ENCODE results near the gene DCLK1.
A peak's percentile ranks its signal among the peaks of the same experiment; 100 is the strongest.

The DCLK1 gene

DNA sequence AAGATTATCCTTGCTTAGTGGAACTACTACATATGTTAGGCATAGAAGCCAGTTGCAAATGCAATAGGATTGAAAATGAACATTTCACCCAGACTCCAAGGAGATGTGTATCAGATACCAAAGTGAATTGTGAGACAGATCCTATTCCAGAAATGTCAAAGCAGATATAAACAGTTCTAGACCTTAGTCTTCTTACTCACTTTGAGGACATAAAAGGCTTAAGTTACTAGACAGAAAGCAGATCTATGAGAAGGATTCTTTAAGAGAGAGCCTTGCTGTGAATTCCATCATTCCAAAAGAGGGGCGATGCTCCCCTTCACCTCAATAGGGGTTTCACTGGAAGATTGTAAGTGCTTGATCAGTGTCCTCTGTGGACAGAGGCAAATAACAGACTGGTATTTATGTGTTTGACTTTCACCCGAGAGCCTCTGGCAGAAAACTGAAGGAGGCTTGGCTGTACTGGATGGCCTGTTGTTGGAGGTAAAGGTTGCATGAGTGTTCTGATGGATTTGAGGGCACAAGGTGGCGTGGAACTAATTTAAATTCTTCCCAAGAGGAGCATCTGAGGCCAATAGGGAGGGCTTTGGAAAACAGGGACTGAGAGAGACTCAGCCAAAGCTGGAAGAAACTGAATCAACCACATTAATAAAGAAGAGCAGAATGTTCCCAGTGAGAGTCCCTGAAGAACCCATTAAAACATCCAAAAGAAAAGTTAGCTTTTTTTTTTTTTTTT lies 194.8 kb downstream of the DCLK1 start:
- DNase-seq, result no peak

DNA sequence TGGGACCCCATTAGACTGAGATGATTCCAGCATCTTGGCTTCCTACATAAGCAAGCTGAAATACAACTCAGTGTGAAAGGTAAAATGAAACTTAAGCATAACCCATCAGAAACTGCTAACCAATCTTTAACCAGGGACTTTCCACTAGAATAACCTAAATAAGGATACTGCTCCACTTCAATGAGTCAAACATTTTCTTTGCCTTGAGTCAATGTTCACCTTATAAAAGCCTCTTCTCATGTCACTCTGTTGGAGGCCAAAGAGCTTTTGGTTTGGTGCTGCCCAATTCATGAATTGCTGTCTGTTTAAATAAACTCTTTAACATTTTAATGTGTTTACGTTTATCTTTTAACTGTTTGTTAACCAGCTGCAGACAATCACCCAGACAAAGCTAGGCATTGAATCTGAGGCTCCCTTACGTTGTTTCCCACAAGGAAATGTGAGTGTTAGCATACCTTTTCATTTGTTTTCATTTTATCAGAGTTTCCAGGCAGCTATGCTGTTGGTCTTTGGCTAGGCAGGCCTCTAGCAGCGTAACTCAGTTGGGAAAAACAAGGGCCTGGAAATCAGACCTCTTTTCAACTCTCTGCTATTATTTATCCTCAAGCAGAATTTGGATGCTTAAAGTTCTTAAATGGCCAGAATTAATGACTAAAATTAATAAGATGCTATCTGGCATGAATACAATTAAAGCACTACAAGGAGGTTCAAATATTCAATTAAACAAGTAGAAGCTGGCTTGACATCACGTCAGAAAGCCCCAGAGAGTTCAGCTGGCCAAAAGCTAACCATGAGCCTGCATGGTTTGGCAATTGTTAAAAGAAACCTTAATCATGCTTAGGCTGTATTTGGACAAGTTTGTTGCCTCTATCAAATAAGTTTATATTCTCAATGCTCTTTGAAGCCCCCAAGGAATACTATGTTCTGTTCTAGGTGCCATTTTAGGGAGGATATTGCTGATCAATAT lies 200.2 kb downstream of the DCLK1 start:
- no peak for DNase-seq

DNA sequence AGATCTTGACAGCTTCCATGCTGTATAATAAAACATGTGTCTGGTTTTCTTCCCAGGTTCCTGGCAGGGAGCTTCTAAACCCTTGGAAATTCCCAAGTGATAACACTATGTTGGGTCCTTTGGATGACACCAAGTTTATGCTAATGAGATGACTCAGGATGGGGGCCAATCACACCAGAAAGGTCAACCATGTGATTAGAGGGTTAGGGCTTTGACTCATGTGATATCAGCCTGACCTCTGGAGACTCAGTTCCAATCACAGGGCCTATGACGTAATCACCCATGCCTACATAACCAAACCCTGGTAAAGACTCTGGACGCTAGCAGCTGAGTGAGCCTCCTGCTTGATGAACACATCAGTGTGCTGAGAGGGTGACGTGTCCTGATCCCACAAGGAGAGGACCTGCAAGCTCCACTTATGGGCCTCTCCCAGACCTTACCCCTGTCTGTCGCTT lies 203.6 kb downstream of the DCLK1 start:
- no peak for DNase-seq

DNA sequence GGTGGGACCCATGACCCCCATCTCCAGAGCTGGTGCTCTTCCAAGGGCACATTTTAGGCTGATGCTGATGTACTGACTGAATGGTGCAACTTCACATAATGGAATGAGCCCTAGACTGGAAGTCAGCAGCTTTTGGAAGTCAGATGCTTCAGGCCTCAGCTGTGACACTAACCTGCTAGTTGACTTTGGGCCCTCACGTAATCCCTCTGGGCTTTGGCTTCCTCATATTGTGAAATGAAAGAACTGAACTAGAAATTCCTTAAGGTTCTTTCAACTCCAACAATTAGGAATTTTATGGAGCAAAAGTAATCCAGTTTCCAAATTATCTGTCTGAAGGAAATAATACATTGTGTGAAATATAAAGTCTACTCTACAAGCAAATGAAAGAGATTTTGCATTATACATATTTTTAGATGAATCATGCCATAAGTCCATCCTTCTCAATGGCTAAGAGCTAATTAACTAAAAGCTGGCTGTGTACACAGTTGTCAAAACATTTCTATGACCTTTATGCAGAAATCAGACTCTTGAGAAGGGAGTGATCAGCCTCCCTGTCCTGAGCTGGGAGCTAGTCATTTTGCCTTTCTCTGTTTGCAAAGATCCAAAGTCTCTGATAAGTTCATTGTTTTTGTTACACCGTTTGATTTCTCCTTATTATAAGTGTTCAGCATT lies 204.2 kb downstream of the DCLK1 start:
- DNase-seq, result no peak

DNA sequence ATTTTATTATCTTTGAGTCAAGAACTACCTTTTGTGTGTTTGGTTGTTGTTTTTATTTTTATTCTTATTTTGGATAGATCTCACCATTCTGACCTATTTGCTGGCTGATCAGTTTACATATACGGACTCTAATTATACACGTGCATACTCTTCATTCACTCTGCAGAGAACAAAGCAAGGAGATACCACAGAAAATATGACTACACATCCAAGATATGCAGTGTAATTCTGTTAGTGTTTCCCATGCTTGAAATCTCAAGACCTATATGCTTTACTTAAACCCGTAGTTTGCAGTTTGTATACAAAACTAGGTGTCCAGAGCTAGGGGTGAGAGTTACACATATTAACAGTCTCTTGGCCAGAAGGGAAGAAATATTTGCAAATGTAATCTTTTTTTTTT lies 205.5 kb downstream of the DCLK1 start:
- DNase-seq, result no peak

GRCh38 chr13:35923347-35923746 lies 207.8 kb downstream of the DCLK1 start:
- DNase-seq, result no peak

- no peak for DNase-seq
These were observed 210.4 kb downstream of the DCLK1 start for GRCh38 chr13:35920816-35921215.

- no peak for DNase-seq
These were observed 213.1 kb downstream of the DCLK1 start for GRCh38 chr13:35917942-35918645.

DNA sequence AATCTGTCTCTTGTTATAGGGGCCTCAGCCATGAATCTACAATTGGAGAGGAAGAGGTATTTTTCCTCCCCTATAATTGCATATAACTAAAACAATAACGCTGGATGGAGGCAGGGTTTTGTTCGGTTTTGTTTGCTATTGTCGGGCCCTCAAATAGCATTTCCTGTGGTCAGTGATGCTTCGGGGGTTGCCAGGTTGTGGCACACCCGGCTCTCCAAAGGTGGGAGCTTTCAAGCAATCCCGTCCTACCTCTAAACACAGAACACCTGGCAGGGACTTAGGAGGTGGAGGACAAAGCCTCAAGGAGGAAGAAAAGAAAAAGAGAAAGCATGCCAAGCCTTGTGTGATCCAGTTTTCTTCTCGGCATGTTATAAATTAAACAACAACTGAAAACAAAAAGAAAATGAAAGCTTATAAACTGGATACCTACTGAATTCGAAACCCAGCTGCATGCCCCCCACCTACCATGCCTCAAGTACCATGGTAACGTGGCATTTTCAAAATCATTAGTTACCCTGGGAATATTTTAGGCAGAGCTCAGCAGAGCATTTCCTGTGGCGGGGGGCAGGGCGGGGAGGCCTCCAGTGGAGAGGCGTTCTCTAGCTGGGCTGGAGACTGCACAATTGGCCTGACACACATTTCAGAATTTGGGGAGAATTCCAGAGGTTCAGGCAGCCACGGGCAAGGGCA lies 213.8 kb downstream of the DCLK1 start:
- DNase-seq, result no peak

DNA sequence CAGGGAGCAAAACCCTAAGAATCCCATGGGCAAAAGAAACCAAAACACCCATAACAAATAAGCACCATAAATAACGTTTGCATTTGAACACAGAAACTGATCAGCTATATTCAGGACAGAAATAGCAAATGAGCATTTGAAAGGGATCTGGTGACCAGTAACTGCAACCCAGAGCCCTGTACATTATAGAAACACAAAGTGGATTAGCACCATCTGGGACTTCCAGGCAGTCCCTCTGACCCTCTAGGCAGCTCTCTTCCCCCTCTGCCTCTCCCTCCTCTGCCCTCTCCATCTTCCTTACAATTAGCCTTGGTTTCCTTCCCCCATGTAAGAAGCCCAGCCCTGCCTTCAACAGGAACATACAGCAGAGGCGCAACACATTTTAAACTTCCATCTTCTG lies 215.0 kb downstream of the DCLK1 start:
- peak in 1 of 2 experiments; percentile 61 for DNase-seq

DNA sequence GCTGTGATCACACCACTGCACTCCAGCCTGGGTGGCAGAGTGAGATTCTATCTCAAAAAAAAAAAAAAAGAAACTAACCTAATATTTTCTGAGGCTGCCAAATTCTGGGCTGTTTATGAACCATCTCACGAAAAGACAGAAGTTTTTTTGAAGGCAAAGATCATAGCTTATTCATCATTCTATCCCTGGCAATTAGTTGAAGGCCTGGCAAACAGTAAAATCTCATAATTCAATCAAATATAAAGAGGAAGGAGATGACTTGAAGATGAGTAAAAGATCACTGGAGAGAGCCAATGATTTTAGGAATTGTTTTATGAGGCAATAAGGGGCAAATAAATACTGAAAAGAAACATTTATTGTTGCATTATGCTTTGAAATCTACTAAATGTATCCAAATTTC lies 216.5 kb downstream of the DCLK1 start:
- DNase-seq, result no peak

- DNase-seq, result no peak
These were observed 218.3 kb downstream of the DCLK1 start for GRCh38 chr13:35912841-35913240.

- DNase-seq, result no peak
These were observed 221.2 kb downstream of the DCLK1 start for GRCh38 chr13:35909837-35910540.

- DNase-seq, result no peak
These were observed 222.1 kb downstream of the DCLK1 start for GRCh38 chr13:35909091-35909490.

DNA sequence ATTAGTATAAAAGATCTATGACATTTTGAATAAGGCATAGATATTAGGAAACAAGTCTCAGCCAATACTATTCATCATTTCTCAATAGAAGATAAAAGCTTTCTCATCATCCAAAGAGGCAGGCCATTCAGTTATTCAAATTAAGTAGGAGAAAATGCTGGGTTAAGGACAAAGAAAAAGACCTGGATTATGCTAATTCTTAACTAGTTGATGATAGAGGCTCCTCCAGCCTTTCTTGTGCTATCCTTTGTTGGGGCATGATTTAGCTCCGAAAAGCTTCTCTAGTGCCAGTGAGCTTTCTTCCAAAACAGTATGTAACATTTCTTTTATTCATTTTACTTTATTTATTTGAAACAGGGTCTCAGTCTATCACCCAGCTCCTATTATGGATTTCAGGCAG lies 223.0 kb downstream of the DCLK1 start:
- DNase-seq, result no peak

DNA sequence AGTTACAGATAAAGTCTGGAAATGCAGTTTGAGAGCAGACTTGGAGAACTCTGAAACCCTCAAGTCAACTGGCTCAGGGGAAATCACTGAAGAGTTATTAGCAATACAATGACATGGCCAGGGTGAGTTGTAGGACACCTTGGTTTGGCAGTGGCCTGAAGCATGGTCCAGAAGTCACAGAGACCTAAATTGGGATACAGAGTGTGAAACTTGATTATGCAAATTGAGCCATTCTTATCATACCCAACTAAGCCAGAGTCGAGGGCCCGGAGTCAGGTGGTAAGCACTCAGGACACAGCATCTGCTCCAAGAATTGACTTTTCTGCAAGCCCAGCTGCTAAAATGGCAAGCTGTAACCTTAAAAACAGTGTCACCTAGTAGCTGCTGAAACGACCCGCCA lies 224.5 kb downstream of the DCLK1 start:
- DNase-seq, result peak; percentile 50 to 80

DNA sequence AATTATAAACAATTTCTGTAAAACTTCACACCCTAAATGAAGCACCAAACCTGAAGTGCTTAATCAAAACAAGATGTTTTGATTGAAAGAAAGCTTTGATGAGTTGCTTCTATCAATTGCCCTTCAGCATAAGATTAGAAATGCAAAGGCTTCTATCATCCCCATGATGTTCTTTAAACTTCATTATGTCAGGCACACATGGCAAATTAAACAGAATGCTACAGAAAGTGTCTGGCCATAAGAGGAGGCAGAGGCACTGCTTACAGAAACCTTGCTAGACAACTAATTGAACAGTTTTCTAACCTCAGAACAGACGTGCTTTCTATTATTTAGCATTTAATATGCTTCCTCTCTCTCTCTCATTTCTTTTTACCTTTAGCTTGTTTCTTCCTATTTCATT lies 228.1 kb downstream of the DCLK1 start:
- DNase-seq, result no peak

DNA sequence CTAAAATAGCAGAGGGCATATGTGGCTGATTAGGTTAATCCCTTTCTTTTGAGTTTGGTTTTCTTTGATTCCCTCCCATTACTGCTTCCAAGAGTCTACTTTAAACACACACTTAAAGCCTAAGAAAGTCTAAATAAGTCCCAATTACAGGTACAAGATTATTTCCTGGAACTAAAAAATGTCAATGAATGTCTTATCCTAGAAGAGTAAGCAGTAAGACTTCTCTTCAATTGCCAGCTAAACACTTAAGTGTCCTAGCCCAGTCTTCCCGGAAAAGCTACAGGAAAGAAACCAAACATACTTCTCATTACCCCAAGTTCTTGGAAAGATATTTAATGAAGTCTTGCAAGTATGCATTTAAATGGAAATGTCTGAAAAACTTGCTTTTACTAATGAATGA lies 233.1 kb downstream of the DCLK1 start:
- no peak for DNase-seq

GRCh38 chr13:35894636-35895035 lies 236.5 kb downstream of the DCLK1 start:
- DNase-seq, result no peak

GRCh38 chr13:35892837-35893814 lies 238.1 kb downstream of the DCLK1 start:
- DNase-seq, result no peak
